Measurements from ENCODE around the gene ISG20.
A peak's percentile ranks its signal among the peaks of the same experiment; 100 is the strongest.

ISG20 gene

DNA sequence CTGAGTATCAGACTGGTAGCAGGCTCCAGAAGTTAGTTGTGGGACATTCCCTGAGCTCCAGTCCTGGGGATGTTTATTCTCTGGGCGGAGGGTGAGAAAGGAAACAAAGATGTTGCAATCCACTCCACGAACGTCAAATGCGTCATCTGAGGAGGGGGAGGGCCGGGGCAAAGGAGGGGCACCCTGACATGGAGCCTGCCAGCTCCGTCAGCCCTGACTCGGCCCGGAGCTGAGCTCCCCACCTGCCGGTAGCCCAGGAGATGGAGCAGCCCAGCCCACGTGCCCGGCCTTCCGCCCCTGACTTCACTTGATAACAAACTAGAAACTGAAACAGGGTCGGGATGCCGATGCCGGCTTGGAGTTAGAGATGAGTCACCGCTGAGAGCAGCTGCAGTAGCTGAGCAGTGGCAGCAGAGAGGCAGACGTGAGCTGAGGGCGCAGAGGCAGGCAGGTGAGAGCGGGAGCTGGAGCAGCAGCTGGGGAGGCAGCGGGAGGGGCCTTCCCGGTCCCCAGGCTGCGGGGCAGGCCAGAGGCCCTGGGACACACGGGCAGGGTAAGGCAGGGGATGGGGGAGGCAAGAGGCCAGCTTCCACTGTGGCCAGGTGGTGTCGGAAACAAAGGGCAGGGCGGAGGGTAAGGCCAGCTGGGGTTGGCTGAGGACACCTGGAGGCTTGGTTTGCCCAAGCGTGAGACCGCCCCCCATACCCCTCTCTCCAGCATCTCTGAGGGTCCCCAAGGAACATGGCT is at the start of gene ISG20:
TSS of gene ISG20 (plus strand) at position 391 of the 747 bp plus-strand sequence. CDS start at position 742, 351 bp downstream.
- peak; percentile 92 for DNase-seq

DNA sequence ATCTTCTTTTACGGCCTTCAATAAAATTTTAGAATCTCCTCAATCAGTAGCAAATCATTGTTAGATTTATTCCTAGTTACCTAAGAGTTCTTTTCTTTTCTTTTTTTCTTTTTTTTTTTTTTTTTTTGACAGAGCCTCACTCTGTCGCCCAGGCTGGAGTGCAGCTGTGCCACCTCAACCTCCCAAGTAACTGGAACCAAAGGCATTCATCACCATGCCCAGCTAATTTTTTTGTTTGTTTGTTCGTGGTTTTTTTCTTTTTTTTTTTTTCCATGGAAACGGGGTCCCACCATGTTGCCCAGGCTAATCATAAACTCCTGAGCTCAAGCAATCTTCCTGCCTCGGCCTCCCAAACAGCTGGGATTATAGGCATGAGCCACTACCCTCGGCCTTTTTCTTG is 48.1 kb upstream of the ISG20 start:
- no peak for DNase-seq

DNA sequence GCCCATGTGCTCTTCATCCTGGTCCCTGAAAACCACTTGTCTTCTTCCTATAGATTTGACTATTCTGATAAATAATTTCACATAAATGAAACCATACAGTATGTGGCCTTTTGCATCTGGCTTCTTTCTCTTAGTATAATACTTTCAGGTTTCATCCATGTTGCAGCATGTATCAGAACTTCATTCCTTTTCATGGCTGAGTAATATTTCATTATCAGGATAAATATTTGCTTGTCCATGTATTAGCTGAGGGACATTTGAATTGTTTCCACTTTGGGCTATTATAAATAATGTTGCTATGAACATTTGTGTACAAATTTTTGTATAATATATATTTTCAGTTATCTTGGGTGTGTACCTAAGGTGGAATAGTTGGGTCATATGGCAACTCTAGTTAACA is 47.4 kb upstream of the ISG20 start:
- no peak for DNase-seq

DNA sequence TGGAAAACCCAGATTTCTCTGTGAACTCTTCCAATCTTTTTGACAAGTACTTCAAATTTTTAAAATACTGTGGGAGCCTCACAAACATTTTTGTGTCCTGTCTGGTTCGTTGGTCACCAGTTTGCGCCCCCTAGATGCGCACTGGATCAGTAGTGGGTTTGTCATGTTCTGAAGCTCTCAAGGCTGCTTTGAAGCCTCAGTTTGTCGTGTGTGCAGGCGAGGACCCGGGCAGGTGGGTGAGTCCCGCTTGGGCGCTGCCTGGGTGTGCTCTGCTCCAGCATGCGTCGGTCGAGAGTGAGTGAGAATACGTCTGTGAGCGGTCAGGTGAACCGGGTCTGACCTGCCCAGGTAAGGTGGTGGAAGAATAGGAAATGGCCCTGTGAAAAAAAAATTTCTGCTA is 34.9 kb upstream of the ISG20 start:
- no peak for DNase-seq

DNA sequence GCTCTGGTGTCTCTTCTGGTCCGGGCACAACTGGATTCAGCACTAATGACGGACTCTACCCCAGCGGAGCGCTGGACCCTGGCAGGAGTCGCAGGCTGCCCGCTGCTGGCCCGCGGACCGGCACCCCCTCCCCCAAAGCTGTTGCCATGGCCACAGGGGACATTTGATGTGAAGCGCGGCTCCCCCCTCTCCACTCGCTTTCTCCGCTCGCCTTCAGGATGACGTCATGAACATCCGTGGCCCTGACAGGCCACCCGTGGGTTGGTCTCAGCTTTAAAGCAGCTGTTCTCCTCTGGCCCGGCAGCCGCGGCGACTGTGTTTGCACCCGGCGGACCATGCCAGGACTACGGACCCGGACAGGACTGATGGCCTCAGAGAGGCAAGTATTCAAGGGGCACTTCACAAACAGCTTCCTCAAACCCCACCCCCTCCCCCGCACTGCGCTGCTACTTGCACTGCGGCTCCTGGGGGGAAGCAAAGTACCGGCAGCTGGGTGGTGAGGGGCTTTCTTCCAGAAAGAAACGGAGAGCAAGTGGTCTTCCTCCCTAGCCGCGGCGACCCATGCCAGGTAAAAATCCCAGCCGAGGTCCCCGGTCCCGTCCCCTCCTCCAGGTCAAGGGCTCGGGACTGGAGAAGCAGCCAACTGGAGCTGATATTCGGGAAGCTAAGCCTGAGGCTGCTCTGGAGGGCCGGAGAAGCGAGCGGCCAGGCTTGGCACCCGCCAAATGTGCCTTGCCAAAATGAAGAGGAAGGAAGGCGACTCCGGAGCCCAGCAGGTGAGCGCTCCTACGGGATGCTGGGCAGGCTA is 34.2 kb upstream of the ISG20 start:
- DNase-seq = no peak

DNA sequence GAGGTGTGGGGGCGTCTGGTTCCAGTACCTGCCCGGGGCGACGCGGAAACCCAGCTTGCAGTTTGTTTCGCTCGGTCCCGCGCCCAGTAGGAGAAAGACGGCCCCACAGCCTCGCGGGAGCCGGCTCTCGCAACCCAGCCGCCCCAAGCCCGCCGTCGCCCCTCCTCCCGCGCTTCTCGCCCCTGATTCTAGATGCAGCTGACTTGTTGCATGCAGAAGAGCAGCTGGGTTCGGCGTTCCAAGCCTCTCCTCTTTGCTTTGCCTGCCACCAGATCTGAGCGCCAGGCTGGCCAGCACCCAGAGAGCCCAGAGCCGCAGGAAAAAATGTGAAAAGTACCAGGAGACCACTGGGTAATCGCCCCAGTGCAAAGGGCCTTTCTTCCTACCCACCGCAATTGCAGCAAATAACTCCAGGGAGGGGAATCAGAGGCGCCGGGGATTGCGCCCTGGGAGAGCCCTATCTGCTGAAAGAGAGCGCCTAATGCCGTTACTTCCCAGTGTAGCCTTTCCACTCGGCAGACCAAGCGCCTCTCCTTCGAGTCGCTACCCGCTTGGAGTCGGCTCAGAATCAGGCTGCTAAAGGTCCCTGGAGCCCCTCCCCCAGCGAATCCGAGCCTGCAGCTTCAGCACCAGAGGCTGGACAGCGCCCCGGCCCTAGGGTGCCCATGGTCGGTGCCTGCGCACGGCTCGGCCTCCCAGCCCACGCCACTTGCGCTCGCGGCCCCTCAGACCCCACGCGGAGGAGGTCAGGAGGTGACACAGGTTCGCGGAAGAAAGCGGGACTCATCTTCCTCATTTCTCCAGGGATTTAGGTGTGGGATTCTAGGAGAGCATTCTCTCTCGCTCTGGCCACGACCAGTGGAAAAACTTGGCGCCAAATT is 33.4 kb upstream of the ISG20 start:
- no peak for DNase-seq

DNA sequence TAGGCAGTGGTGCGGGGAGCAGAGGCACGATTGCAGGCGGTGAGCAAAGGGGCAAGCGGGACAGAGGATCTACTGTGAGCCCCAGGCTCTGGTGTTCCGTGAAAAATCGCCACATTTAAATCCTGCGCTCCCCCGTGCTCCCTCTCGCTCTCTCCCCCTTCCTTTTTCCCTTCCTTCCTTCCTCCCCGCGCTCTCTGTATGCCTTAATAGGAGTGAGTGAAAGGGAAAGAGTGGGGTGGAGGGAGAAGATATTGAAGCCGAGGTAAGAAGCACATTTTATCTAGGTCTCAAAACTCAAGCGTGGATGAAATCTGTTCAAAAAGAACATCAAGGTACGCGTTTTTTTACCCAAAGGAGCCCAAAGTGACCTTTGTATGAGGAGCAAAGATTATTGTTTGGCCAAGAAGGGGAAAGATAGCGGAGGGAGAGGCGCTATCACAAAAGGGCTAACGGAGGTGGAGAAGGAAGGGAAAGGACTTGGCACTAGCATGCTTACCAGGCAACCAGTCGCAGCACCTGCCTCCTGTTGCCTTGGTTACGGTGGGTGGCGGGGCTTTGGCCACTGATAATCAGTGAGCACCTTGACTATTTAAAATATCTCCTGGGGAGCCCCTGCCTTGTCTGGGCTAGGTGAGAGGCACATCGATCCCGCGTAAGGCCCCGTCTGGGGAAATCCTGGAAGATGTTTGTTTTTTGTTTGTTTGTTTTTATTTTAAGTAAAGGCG is 32.6 kb upstream of the ISG20 start:
- no peak for DNase-seq

DNA sequence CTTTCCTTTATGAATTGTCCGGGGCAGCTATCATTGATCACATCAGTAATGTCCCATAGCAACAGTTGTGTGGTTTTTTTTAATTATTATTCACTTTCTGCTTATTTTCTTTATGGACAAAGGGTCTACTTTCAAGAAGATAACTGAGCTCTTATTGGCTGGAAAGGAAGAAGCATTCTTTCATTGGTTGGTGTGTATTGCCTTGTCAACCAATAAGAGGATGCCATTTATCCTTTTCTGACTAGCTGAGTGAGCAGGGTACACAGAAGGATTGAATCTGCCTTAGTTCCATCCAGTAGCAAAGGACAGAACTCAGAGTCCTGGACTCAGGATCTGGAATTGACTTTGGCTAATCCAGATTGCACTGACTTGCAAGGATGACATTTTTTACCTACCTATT is 30.9 kb upstream of the ISG20 start:
- DNase-seq = no peak

DNA sequence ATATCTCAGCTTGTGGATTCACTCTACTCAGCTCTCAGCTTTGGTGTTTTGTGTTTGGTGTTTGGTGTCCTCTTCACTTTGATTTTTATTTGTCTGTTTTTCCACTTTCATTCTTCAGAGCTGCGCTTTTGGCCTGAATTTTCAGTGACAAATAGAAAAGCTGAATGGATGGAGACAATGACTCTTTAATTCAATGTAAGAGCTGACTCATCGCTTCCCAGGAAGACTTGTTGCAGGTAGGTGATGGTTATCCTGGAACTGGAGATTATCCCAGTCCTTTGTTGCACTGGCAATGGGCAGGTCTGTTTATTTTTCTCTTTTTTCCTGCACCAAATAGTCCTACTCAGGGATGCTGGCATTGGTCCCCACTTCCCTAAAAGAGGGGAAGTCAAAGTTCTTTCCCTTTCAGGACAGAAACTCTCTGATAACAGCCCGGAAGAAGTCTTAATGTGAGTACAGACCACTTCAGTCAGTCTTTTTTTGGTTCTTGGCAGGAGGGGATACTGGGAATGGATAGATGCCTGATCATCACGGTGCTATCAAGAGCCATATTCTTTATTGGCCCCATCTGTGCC is 30.1 kb upstream of the ISG20 start:
- no peak for DNase-seq

DNA sequence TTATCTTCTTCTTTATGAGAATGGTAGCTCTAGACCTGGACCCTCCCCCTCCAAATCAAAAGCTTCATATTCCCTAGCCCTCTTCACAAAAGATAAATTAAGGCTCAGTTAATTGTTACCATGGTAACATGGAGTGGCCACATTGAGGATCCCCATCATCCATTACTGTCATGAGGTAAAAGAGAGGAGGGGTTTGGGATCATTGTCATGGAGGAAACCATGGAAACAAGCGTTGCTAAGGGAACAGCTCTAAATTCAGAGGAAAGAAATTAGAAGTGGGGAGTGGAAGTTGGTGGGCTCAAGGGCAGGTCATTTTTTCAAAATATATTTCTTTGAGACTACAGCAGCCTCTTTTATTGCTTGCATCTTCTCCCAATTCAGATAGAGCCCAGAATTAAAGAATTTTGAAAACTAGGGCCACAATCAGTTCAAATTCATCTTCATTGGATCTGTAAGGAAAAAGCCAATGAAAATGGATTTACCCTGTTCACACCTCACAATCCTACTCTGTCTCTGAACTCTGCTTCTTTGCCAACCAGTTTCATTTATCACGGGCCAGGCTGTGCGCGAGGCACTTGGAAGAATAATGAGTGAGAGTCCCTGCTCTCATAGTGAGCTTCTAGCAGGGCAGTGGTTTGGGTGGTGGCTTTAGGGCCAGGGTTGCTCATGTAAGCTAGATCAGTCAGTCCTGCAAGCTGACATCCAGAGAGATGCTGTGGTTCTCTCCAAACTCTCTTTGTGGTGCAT is 29.3 kb upstream of the ISG20 start:
- no peak for DNase-seq

DNA sequence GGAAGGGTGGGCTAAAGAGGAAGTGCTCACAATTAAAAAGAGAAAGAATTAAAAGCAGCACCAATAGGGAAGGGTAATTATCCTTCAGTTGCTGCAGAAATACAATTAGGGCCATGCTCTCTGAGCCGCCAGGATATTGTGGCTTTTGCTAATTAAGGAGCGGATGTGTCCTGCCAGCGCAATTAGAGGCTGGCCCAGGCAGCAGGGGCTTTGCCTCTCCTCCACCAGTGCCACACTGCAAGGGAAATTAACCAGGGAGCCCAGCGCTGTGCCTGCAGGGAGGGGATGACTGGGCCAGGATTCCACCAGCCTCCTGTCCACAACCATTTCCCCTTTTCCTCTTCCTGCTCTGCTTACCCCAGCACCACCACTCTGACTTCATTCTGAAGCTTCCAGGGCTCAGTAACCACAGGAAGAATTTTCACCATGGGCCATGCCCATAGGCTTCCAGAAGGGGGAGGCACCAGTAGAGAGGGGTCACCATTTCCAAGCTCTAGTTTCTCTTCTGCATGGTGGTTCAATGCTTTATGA is 28.1 kb upstream of the ISG20 start:
- no peak for DNase-seq

DNA sequence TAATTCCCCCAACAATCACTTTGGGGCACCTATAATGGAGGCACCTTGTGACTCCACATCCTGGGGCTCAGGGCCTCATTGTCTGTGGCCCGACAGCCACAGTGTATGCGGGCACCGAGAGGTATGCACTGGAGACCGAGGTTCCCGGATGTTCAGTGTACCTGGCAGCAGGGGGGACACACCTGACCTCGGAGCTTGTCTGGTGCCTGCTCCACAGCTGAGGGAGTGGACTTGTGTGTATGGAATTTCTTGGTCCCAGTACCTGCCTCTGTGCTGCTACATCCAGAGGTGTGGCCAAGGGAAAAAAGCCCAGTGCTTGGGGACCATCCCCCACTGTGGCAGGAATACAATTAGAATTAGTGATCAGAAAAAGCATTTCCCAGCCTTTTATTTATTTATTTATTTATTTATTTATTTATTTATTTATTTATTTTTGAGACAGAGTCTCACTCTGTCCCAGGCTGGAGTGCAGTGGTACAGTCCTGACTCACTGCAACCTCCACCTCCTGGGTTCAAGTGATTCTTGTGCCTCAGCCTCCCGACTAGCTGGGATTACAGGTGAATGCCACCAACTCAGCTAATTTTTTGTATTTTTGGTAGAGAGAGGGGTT is 26.5 kb upstream of the ISG20 start:
- DNase-seq = no peak

DNA sequence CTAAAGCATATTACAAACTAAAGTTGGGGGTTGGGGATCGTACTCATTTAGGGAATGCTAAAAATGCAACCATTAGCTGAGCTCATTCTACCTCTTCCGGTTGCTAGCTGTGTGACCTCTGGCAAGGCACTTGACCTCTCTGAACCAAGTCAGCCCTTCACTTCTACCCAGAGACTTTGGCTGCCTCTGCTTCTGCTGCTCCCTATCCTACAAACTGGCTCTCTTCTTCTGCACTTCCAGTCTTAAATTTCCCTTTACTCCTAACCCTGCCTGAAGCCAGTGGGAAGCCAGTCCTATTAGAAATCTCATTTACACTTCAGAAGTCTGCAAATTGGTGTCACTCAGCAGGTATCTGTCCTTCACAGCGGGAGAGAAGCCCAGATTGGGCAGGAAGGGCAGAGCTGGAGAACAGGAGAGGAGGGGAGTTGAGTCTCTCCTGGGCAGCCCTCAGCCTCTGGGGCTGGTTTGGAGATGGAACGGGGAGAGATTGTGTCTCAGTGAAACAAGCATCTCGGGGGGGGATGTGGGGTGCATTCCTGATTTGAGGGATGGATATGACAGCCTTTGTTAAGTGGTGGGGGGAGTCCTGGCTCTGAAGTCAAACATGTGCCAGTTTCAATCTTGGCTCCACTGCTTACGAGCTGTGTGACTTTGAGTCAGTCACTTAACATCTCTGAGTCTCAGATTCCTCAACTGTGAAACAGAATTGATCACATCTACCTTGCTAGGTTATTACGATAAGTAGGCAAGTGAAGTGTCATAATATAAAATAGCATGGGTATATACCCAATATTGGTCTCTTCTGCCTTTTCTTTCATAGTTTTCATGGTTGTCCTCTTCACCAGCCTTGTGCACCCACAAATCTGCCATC is 25.5 kb upstream of the ISG20 start:
- DNase-seq = no peak

DNA sequence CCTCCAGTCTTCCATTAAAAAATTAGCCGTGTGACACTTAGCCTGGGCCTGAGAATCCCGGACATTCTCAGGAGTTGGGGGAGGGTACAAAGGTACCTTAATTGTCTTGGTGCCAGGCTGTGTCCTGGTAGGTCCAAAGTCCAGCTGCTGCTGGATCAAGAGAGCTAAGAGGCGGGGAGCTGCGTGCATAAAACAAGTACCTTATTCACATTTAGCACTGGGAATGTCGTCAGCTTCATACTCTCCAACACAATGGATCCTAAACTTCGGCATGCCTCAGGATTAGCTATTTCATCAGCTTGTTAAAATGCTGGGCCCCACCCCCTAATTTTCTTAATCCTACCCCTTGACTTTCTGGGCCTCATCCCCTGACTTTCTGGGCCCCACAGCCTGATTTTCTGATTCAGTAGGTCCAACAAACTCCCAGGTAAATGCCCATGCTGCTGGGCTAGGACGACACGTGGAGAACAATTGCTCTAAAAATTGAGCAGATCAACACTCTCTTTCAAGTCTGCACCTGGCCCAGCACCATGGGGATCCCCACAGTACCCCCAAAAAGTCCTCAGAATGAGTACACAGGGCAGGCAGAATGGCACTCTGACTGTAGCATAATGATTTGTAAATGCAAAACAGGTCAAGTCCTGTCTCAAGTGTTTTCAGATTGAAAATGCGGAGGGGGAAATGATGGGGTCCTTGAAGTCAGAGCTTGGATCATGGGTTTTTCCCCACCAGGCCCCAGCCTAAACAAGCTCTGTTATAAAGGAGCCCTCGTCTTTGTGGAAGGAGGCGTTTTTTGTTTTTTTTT is 23.3 kb upstream of the ISG20 start:
- DNase-seq = no peak

DNA sequence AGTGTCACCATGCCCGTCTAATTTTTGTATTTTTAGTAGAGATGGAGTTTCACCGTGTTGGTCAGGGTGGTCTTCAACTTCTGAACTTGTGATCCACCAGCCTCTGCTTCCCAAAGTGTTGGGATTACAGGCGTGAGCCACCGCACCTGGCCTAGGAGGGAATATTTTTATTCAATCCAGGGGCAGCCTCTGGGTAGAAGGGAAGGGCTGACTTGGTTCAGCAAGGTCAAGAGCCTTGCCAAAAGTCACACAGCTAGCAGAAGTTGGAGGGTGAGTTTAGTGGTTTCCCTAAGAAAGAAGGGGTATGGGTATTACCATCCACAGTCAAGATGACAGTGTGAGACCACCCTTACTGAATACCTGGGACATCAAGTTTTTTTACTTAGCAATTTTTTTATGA is 22.6 kb upstream of the ISG20 start:
- no peak for DNase-seq

DNA sequence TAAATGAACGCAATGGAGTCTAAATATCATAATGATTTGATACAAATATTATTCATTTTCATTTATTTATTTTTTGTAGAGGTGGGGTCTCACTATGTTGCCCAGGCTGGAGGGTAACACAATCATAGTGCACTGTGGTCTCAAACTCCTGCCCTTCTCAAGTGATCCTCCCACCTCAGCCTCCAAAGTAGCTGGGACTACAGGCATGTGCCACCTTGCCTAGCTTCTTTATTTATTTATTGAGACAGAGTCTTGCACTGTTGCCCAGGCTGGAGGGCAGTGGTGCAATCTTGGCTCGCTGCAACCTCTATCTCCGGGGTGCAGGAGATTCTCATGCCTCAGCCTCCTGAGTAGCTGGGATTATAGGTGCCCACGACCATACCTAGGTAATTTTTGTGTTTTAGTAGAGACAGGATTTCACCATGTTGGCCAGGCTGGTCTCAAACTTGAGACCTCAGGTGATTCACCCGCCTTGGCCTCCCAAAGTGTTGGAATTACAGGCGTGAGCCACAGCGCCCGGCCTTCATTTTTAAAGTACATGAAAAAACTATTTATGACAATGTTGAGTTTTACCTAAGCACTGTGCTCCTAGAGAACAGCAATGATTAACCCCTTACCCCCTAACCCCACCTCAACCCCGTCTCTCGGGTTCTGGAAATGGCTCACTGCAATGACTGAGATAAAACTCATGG is 21.6 kb upstream of the ISG20 start:
- no peak for DNase-seq

DNA sequence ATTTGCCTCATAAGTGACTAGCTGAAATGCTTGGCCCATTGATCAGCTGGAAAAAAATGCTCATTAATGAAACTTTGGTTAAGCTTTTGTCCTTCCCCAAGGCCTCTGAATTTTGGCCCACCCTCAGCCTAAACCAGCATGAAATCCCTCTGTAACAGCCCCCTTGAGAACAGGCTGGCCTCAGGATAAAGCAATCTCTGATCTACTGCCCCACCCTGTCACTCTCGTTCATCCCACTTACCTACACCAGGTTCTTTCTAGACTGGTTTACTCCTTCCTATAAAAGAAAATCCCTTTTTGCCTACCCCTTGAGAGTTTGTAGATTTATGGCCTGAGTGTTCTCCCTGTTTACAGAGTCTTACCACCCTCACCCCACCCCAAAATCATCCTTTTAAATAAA is 21.0 kb upstream of the ISG20 start:
- DNase-seq = no peak

DNA sequence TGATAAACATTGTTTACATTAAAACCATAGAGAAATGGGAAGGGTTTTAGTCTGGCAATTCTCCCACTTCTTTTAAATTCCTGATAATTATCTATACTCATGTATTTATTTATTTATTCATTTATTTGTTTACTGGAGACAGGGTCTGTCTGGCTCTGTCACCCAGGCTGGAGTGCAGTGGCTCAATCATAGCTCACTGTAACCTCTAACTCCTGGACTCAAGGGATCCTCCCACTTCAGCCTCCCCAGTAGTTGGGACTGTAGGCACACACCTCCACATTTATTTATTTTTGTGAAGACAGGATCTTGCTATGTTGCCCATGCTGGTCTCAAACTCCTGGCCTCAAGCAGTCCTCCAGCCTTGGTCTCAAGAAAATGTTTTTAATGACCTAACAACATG is 20.1 kb upstream of the ISG20 start:
- DNase-seq = no peak
